Activated T-helper 1 cell treated with anti-CD3 and anti-CD28 coated beads, Interleukin-2, amount 50 U/mL, for 16 hours (primary cell): ENCODE results near the gene FAM111B.
A peak's percentile ranks its signal among the peaks of the same experiment; 100 is the strongest.
"Not testable (repeated sequence)": the region's sequence is repeated elsewhere in the genome, so short reads cannot be mapped to it uniquely, and the experiment has no call there.

Experiments
- DNase-seq, 2 donors: peaks; one replicate each; pipeline ENCODE4 v3.0.0-alpha.2; 2020; ENCODE audit warnings: low read depth in 1 of 2, low spot score in 1 of 2

FAM111B gene

GRCh38 chr11:59102259-59102765 lies 4.7 kb upstream of the FAM111B start:
- peak; percentile 18 to 27 for DNase-seq

GRCh38 chr11:59107721-59108120 lies 684 bp downstream of the FAM111B start:
- DNase-seq: not testable (repeated sequence)

- DNase-seq: no peak
Measured at GRCh38 chr11:59112494-59112893, 5.5 kb downstream of the FAM111B start.

- DNase-seq: no peak
Measured at GRCh38 chr11:59114344-59114743, 7.3 kb downstream of the FAM111B start.

GRCh38 chr11:59115553-59115952 lies 8.5 kb downstream of the FAM111B start:
- no peak for DNase-seq

- DNase-seq: no peak
Measured at GRCh38 chr11:59117774-59118173, 10.7 kb downstream of the FAM111B start.

GRCh38 chr11:59119826-59120225 lies 12.8 kb downstream of the FAM111B start:
- no peak for DNase-seq

- DNase-seq: peak; percentile 76 to 84
Measured at GRCh38 chr11:59135648-59136461, 28.8 kb downstream of the FAM111B start.

- not testable (repeated sequence) for DNase-seq
Measured at GRCh38 chr11:59136551-59136950, 29.5 kb downstream of the FAM111B start.

- no peak for DNase-seq
Measured at GRCh38 chr11:59137190-59137589, 30.2 kb downstream of the FAM111B start.

- DNase-seq: no peak
Measured at GRCh38 chr11:59138643-59139042, 31.6 kb downstream of the FAM111B start.

GRCh38 chr11:59141191-59141590 lies 34.2 kb downstream of the FAM111B start:
- DNase-seq: no peak

- no peak for DNase-seq
Measured at GRCh38 chr11:59141673-59142460, 34.8 kb downstream of the FAM111B start.

GRCh38 chr11:59142530-59143507 lies 35.8 kb downstream of the FAM111B start, which contains the start of gene FAM111A:
Gene FAM111A, plus strand, starts transcription at chr11:59142856. Its CDS starts 6,017 bp downstream, at chr11:59148873.
- peak; percentile 67 to 73 for DNase-seq

- no peak for DNase-seq
Measured at GRCh38 chr11:59144096-59144495, 37.1 kb downstream of the FAM111B start.

GRCh38 chr11:59144579-59145345 lies 37.7 kb downstream of the FAM111B start:
- peak; percentile 25 to 50 for DNase-seq

GRCh38 chr11:59145534-59145933 lies 38.5 kb downstream of the FAM111B start:
- no peak for DNase-seq

- no peak for DNase-seq
Measured at GRCh38 chr11:59151761-59152160, 44.7 kb downstream of the FAM111B start.

GRCh38 chr11:59152312-59152951 lies 45.4 kb downstream of the FAM111B start:
- DNase-seq: no peak
